GM13976 (cell line): ENCODE measurements around the gene BCL11A.

ENCODE experiments used
- DNase-seq: peaks from one replicate; pipeline ENCODE4 v3.0.0; 2012; ENCODE audit warnings: low spot score
- in situ Hi-C: fragments of 300-500 bp; cut with MboI; formaldehyde crosslinking; loops from one replicate; pipeline ENCODE4 v1.12.0; 2022; ENCODE audit warnings: low sequenced_read_pairs, mixed read lengths, inconsistent platforms; ENCODE audit not compliant: unreplicated experiment
- TF ChIP-seq, protein P1 (sequence below): IDR thresholded peaks from 2 replicates; pipeline ENCODE4 v1.5.1; 2012; ENCODE audit warnings: borderline replicate concordance, mild to moderate bottlenecking; ENCODE audit not compliant: insufficient read depth; ENCODE audit errors: extremely low read depth, missing control alignments, control extremely low read depth

BCL11A gene

DNA sequence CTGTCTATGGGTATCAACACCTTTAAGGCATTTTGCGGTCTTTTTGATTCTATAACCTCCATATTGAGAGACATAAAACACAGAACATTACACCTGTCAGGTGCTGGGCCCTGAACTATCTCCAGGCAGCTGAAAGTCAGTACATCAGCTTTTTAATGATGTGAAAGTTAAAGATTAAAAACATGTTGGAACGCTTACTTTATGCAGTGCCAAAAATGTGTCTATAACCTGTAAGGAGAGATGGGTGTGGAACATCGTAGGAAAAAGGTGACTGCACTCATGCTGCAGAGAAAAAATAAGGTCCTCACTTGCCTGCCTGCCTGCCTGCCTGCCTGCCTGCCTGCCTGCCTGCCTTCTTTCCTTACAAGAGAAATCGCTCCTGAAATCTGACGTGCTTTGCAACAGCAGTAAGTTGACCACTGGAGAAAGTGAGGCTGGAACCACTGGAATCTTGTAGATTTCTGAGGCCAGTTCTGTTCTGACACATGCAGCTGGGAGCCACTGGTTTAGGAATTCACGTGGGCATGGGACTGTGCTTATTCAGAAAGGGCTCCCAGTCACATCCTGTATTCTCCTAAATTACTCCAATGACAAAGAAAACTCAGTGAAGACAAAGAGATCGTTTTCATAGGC lies 34.1 kb downstream of the BCL11A start:
- TF ChIP-seq, protein P1, sequence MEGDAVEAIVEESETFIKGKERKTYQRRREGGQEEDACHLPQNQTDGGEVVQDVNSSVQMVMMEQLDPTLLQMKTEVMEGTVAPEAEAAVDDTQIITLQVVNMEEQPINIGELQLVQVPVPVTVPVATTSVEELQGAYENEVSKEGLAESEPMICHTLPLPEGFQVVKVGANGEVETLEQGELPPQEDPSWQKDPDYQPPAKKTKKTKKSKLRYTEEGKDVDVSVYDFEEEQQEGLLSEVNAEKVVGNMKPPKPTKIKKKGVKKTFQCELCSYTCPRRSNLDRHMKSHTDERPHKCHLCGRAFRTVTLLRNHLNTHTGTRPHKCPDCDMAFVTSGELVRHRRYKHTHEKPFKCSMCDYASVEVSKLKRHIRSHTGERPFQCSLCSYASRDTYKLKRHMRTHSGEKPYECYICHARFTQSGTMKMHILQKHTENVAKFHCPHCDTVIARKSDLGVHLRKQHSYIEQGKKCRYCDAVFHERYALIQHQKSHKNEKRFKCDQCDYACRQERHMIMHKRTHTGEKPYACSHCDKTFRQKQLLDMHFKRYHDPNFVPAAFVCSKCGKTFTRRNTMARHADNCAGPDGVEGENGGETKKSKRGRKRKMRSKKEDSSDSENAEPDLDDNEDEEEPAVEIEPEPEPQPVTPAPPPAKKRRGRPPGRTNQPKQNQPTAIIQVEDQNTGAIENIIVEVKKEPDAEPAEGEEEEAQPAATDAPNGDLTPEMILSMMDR: no peak
- DNase-seq: no peak
- in situ Hi-C loops: no loop called here

DNA sequence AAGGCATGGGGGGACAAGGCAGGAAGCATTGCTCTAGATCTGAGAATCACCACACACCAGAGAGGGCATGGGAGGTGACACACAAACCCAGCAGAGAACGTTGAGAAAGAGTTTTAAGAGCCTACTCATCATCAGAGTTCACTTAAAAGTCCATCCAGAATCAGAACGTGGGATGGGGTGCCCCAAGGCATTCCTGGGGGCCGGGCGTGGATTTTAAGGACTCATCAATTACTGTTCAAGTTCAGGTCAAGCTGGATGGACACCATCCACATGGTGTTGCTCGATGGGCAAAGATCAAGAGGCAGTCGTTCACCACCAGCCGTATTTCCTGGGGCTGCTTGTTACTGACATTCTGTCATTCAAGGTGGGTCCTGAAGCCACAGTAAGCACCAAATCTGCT lies 34.9 kb downstream of the BCL11A start:
- DNase-seq: no peak
- TF ChIP-seq, protein P1: no peak
- in situ Hi-C loops: no loop called here

DNA sequence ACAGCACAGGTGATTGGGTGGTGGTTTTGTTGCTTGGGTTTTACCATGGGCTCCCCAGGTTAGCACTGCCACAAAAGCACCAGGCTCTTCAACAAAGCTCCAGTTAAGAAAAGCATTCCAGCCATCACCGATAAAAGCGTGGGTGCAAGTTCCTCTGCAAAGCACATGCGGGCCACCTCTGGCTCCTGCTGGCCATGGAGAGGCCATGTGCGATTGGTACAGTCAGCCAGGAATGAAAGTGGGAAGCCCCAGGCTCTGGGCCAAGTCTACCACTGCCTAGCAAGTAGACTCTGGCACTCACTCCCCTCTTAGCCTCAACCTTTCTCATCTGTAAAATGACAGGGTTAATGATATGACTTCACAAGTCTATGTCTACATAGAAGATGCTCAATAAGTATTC lies 36.0 kb downstream of the BCL11A start:
- DNase-seq: no peak
- TF ChIP-seq, protein P1: no peak
- in situ Hi-C loops: no loop called here

DNA sequence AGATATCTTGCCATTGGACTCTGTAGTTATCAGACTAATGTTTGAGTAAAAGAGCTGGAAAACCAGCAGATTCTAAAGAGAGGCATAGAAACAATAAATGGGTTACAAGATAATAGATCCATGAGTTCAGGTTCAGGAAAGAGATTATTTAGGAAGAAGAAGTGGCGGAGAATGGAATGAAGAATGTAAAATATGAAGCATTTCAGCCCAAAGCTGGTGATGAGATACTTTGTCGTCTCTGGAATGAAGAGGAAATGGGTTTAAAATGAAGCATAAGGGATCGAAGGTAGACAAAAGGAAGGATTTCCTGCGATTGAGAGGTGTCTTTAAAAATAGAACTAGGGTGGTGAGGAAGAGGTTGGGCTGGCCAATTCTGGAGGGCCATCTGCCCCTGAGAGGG lies 36.6 kb downstream of the BCL11A start:
- DNase-seq: no peak
- in situ Hi-C loops: no loop called here
- TF ChIP-seq, protein P1: no peak

DNA sequence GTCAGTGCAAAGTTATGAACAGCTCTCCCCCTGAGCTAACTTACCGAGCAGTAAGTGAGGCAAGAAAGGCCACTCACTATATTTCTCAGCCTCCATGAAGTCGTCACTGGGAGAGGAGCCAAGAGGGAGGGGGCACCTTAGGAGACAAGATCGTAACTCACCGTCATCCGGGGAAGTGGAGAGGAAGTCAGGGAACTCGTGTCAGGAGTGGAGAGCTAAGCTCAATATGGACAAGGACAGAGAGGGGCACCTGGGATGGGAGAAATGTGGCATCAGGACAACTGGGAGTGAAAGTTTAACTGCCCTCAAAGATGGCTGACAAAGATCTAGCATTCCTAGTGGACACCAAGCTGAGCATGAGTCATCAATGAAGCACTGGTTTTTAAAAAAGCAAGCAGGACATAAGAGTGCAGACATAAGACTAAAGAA lies 37.1 kb downstream of the BCL11A start:
- no peak for DNase-seq
- in situ Hi-C loops: no loop called here
- TF ChIP-seq, protein P1: no peak

DNA sequence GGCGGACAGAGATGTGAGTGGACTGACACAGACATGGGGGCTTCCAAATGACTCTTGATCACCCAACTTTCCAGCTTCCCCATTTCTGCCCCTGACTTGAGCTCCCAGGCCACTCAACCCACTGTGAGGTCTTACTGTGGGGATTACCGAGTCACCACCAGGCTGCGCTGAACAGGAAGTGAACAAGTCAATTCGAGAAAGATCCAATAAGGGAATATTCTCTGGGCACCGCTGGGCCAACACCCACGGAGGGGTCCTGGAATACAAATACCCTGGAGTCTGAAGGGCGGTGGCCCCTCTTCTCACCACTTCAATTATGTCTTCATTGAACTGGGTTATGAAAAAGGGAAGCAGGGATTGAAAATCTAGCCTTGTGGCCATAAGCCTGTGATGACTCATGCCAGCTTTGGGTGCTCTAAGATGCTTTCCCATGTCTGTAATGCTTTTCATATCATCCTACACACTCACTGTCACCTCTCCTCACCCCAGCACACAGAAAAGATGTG lies 37.7 kb downstream of the BCL11A start:
- TF ChIP-seq, protein P1: no peak

More for the DNA sequence above, 37.7 kb downstream of the BCL11A start:
- DNase-seq: peak; percentile 71
- in situ Hi-C loops: no loop called here
